Fibroblast of lung (primary cell): ENCODE results near the gene SORBS1. TPM values are rescaled to one million over a fixed set of nuclear protein-coding genes. Genes with fewer than 3 reads are reported as not detected.

Experiments
- DNase-seq, 2 donors: peaks; one replicate each; pipeline versions ENCODE4 v3.0.0 to v3.0.0-alpha.2; 2010; ENCODE audit warnings: low read depth in 2 of 2
- H2AFZ ChIP-seq: 2 replicates; pipeline ENCODE4 v1.5.1; 2012; ENCODE audit warnings: low read length, control low read depth, inconsistent platforms
- H3K27ac ChIP-seq: 2 replicates; pipeline ENCODE4 v1.5.1; 2011; ENCODE audit warnings: low read length, control low read depth; ENCODE audit not compliant: insufficient read depth
- H3K27me3 ChIP-seq: 2 replicates; pipeline ENCODE4 v1.5.1; 2011; ENCODE audit warnings: mild to moderate bottlenecking, low read length; ENCODE audit not compliant: control insufficient read depth, insufficient read depth
- H3K36me3 ChIP-seq: 2 replicates; pipeline ENCODE4 v1.5.1; 2011; ENCODE audit warnings: low read length; ENCODE audit not compliant: control insufficient read depth, insufficient read depth
- H3K4me1 ChIP-seq: 2 replicates; pipeline ENCODE4 v1.5.1; 2011; ENCODE audit warnings: low read length; ENCODE audit not compliant: control insufficient read depth, insufficient read depth; ENCODE audit errors: extremely low read depth
- H3K4me2 ChIP-seq: 2 replicates; pipeline ENCODE4 v1.5.1; 2011; ENCODE audit warnings: low read length, control low read depth; ENCODE audit not compliant: insufficient read depth; ENCODE audit errors: extremely low read depth
- H3K4me3 ChIP-seq, 4 experiments: fragments of 200-600 bp in 1 of 4; sonication (generic) in 1 of 4; replicated peaks in 1 of 4; 2 replicates each; pipeline ENCODE4 v1.5.1; 2011 to 2016; ENCODE audit warnings: low read length in 4 of 4, low read depth in 3 of 4, mild to moderate bottlenecking in 3 of 4, control low read depth in 2 of 4, inconsistent platforms in 1 of 4, mixed read lengths in 1 of 4; ENCODE audit not compliant: insufficient read depth in 1 of 4; ENCODE audit errors: control extremely low read depth in 1 of 4
- H3K79me2 ChIP-seq: 2 replicates; pipeline ENCODE4 v1.5.1; 2012; ENCODE audit warnings: mild to moderate bottlenecking, low read length, inconsistent platforms; ENCODE audit not compliant: control insufficient read depth, insufficient read depth
- H3K9ac ChIP-seq: 2 replicates; pipeline ENCODE4 v1.5.1; 2011; ENCODE audit warnings: mild to moderate bottlenecking, low read length, control low read depth; ENCODE audit not compliant: insufficient read depth
- H3K9me3 ChIP-seq: 2 replicates; pipeline ENCODE4 v1.5.1; 2012; ENCODE audit warnings: low read depth, low read length; ENCODE audit not compliant: control insufficient read depth, insufficient read depth
- H4K20me1 ChIP-seq: 2 replicates; pipeline ENCODE4 v1.5.1; 2011; ENCODE audit warnings: low read length; ENCODE audit not compliant: control insufficient read depth, insufficient read depth; ENCODE audit errors: extremely low read depth
- EZH2 ChIP-seq: IDR thresholded peaks from 2 replicates; pipeline ENCODE4 v1.5.1; 2012; ENCODE audit warnings: low read length, control low read depth, mild to moderate bottlenecking; ENCODE audit errors: missing control alignments
- polyA plus RNA-seq, 2 donors: library from polyadenylated mRNA; depleted of rRNA in 1 of 2; stranded (reverse) in 1 of 2; unstranded in 1 of 2; fragments of >200 nt; gene quantifications; 2 replicates each; pipeline ENCODE4 v1.2.1, GENCODE V29; 2011 to 2012; ENCODE audit warnings: missing spikeins in 1 of 2
- total RNA-seq: library from RNA; depleted of rRNA; stranded (reverse); fragments of >200 nt; gene quantifications from 2 replicates; pipeline ENCODE4 v1.2.1, GENCODE V29; 2014
- TF ChIP-seq, protein P1 (sequence below), 2 donors: IDR thresholded peaks in 1 of 2; conservative IDR thresholded peaks in 1 of 2; 1 replicate in 1 of 2; 2 replicates in 1 of 2; pipeline ENCODE4 v1.5.1; 2011 to 2012; ENCODE audit warnings: low read length in 2 of 2, control low read depth in 1 of 2, inconsistent platforms in 1 of 2, low read depth in 1 of 2, mild to moderate bottlenecking in 1 of 2

Gene SORBS1
- total and polyA plus RNA-seq, 2 donors (not counting 1 experiment from before 2014, with no cell fraction given), result 0.33 to 0.50 TPM

GRCh38 chr10:95321554-95322301, 239.4 kb downstream of the SORBS1 start:
- Histone ChIP-seq H3K4me3 (no peak overlapping the region), H3K9me3 (no peaks in the 10 kb centered on the region), H4K20me1 (no peaks in the 10 kb centered on the region), H3K27me3 (no peaks in the 10 kb centered on the region), H3K36me3 (no peaks in the 10 kb centered on the region), H3K9ac (no peak overlapping the region), H3K27ac (no peak overlapping the region), H3K79me2 (no peaks in the 10 kb centered on the region), H3K4me2 (no peak overlapping the region), H3K4me1 (no peaks in the 10 kb centered on the region), H2AFZ (no peak overlapping the region)
- DNase-seq, result no peak
- TF ChIP-seq, protein P1, sequence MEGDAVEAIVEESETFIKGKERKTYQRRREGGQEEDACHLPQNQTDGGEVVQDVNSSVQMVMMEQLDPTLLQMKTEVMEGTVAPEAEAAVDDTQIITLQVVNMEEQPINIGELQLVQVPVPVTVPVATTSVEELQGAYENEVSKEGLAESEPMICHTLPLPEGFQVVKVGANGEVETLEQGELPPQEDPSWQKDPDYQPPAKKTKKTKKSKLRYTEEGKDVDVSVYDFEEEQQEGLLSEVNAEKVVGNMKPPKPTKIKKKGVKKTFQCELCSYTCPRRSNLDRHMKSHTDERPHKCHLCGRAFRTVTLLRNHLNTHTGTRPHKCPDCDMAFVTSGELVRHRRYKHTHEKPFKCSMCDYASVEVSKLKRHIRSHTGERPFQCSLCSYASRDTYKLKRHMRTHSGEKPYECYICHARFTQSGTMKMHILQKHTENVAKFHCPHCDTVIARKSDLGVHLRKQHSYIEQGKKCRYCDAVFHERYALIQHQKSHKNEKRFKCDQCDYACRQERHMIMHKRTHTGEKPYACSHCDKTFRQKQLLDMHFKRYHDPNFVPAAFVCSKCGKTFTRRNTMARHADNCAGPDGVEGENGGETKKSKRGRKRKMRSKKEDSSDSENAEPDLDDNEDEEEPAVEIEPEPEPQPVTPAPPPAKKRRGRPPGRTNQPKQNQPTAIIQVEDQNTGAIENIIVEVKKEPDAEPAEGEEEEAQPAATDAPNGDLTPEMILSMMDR (conservative IDR thresholded peaks at IDR 0.05 in 1 of 2, IDR thresholded peaks at IDR 0.05 in 1 of 2; ENCODE audit: low read depth in 1 of 2, low read length in 2 of 2), result no peak
- TF ChIP-seq EZH2, result no peak

- Histone ChIP-seq H2AFZ (no peak overlapping the region), H3K4me3 (no peak overlapping the region), H3K9ac (no peak overlapping the region), H3K36me3 (no peaks in the 10 kb centered on the region), H3K9me3 (no peaks in the 10 kb centered on the region), H3K4me2 (no peak overlapping the region), H3K27ac (no peak overlapping the region), H3K27me3 (no peaks in the 10 kb centered on the region), H3K79me2 (no peaks in the 10 kb centered on the region), H4K20me1 (no peaks in the 10 kb centered on the region), H3K4me1 (no peaks in the 10 kb centered on the region)
- no peak for TF ChIP-seq EZH2
- TF ChIP-seq, protein P1 (conservative IDR thresholded peaks at IDR 0.05 in 1 of 2, IDR thresholded peaks at IDR 0.05 in 1 of 2; ENCODE audit: low read depth in 1 of 2, low read length in 2 of 2), result no peak
- DNase-seq, result peak in 1 of 2 donors; percentile 12
These were observed 241.9 kb downstream of the SORBS1 start for GRCh38 chr10:95319239-95319638.

DNA sequence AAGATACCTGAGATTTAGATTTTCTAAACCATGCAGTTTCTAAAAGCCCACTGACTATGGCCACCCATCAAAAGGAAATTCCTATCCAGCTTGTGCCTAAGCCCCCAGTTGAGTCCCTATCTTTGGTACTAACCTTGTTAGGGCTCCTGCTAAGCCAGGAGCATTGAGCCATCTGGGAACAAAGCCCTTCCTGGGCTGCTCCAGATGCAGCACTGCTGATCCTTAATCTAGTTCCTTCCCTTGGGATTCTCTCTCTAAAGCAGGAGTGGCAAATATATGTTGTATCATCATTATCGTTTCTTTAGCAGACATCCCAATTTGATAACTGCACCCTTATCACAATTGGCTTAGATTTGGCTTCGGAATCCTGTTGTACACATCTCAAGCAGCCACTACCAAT, 245.7 kb downstream of the SORBS1 start:
- Histone ChIP-seq H3K27me3 (no peaks in the 10 kb centered on the region), H3K9me3 (no peaks in the 10 kb centered on the region), H2AFZ (no peak overlapping the region), H3K4me3 (no peak overlapping the region), H3K4me2 (no peak overlapping the region), H3K9ac (no peak overlapping the region), H3K79me2 (no peaks in the 10 kb centered on the region), H3K27ac (no peak overlapping the region), H3K4me1 (no peaks in the 10 kb centered on the region), H3K36me3 (no peaks in the 10 kb centered on the region), H4K20me1 (no peaks in the 10 kb centered on the region)
- TF ChIP-seq EZH2, result no peak
- TF ChIP-seq, protein P1 (conservative IDR thresholded peaks at IDR 0.05 in 1 of 2, IDR thresholded peaks at IDR 0.05 in 1 of 2; ENCODE audit: low read depth in 1 of 2, low read length in 2 of 2), result no peak
- DNase-seq, result no peak
